ENCODE data around the gene POLD2. TPM values are rescaled to one million over a fixed set of nuclear protein-coding genes. Genes with fewer than 3 reads are reported as not detected.

The POLD2 gene
- total and polyA plus RNA-seq, 2 of the 8 experiments (the other 6 are each of a cell fraction or from before 2014, with no cell fraction given) = 148 to 214 TPM

DNA sequence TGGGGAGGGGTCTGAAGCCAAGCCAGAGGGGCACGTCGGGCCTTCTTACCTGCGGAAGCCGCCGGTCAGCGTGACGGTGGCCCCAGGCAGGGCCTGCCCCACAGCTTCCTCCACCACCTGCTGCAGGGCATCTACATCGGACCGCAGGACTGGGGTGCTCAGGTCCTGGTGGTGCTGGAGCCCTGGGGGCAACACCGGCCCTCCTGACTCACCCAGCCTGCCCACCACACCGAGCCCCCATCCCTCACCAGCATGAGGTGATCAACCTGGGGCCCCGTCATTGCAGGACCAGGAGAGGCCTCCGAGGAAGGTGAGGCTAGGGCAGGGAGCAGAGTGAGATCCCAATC lies 49.0 kb downstream of the POLD2 start (continued):
- TF ChIP-seq TBP (IDR thresholded peaks at IDR 0.05; ENCODE audit: low read depth, low read length) = no peak

All from H1 (cell line).